NOMO-1 (cell line): ENCODE results near the gene DRC3.

Source experiments
- DNase-seq, 2 experiments: peaks; one replicate each; lab custom pipeline; 2025; ENCODE audit not compliant: unreplicated experiment in 2 of 2; lab: John Stamatoyannopoulos, UW

Gene DRC3

GRCh38 chr17:18017958-18018357 lies 45.3 kb downstream of the DRC3 start:
- no peak for DNase-seq

GRCh38 chr17:18018411-18018921 lies 45.8 kb downstream of the DRC3 start:
- no peak for DNase-seq

- DNase-seq, result no peak
Measured at GRCh38 chr17:18019838-18020154, 47.1 kb downstream of the DRC3 start.

- no peak for DNase-seq
Measured at GRCh38 chr17:18020971-18021370, 48.3 kb downstream of the DRC3 start.

GRCh38 chr17:18021372-18021771 lies 48.7 kb downstream of the DRC3 start:
- DNase-seq, result no peak

GRCh38 chr17:18025241-18025944 lies 52.7 kb downstream of the DRC3 start:
- no peak for DNase-seq

GRCh38 chr17:18025945-18026776 lies 53.5 kb downstream of the DRC3 start:
- no peak for DNase-seq

GRCh38 chr17:18027280-18027679 lies 54.6 kb downstream of the DRC3 start:
- DNase-seq, result no peak

- no peak for DNase-seq
Measured at GRCh38 chr17:18028114-18028951, 55.7 kb downstream of the DRC3 start.

GRCh38 chr17:18028952-18029540 lies 56.4 kb downstream of the DRC3 start:
- no peak for DNase-seq

- DNase-seq, result no peak
Measured at GRCh38 chr17:18031955-18032354, 59.3 kb downstream of the DRC3 start.

- peak; percentile 88 to 96 for DNase-seq
Measured at GRCh38 chr17:18033442-18034099, 60.9 kb downstream of the DRC3 start.

GRCh38 chr17:18035704-18036103 lies 63.0 kb downstream of the DRC3 start:
- DNase-seq, result no peak

- peak; percentile 74 to 84 for DNase-seq
Measured at GRCh38 chr17:18037486-18037885, 64.8 kb downstream of the DRC3 start.

- peak; percentile 72 to 80 for DNase-seq
Measured at GRCh38 chr17:18038149-18038850, 65.6 kb downstream of the DRC3 start.

GRCh38 chr17:18038861-18039534 lies 66.3 kb downstream of the DRC3 start, which contains the start of the genes ATPAF2 and GID4:
Gene ATPAF2, minus strand, starts transcription at chr17:18039168. Its CDS starts 155 bp downstream, at chr17:18039013.
Gene GID4, plus strand, starts transcription at chr17:18039408. Its CDS starts 57 bp downstream, at chr17:18039465.
- DNase-seq, result peak; percentile 98 to 100

- no peak for DNase-seq
Measured at GRCh38 chr17:18039535-18040260, 67.0 kb downstream of the DRC3 start.

- DNase-seq, result no peak
Measured at GRCh38 chr17:18040261-18040858, 67.7 kb downstream of the DRC3 start.
